K562 (cell line): ENCODE measurements around the gene ZNF213. TPM values are rescaled to one million over a fixed set of nuclear protein-coding genes. Genes with fewer than 3 reads are reported as not detected.

ENCODE experiments used
- ATAC-seq: fragments of 200-7000 bp; cut with Tn5 transposase; 3 replicates; pipeline ENCODE4 v1.9.1; 2020; ENCODE audit warnings: moderate library complexity
- BruUV-seq: library from RNA; stranded (reverse); fragments of 400-500 nt; replicated peaks from 2 replicates; lab custom pipeline; 2021; lab: Mats Ljungman, UMichigan
- CTCF ChIA-PET: fragments of 300-600 bp; formaldehyde crosslinking; extraction: SDS; loops from one replicate; lab custom pipeline; 2021; ENCODE audit warnings: low intra/inter-chr PET ratio; lab: Yijun Ruan, JAX
- POLR2A ChIA-PET: fragments of 300-600, 350-650 bp; sonication (Branson Sonifier 250); formaldehyde crosslinking; extraction: SDS; loops from one replicate; lab custom pipeline; 2021; ENCODE audit warnings: antibody characterized with exemption, inconsistent platforms; lab: Yijun Ruan, JAX
- DNase-seq, 4 experiments: peaks; one replicate each; pipeline versions ENCODE4 v3.0.0 to v3.0.0-alpha.2; 2011 to 2018; ENCODE audit warnings: low spot score in 3 of 4, mixed read lengths in 3 of 4; ENCODE audit errors: extremely low read depth in 1 of 4
- FAIRE-seq: peaks from 2 replicates; lab custom pipeline; 2011; peaks lifted over from hg19 to GRCh38; lab: Jason Lieb, UNC
- H2AFZ ChIP-seq: 2 replicates; pipeline ENCODE4 v1.6.0; 2011; ENCODE audit warnings: low read depth, low read length, control low read depth, inconsistent platforms
- H3K27ac ChIP-seq: fragments of 200-600 bp; 3 replicates; pipeline ENCODE4 v1.8.0; 2011; ENCODE audit warnings: low read depth, mild to moderate bottlenecking, control low read depth, inconsistent platforms, low read length, moderate library complexity, mixed read lengths; ENCODE audit errors: extremely low read depth
- H3K27me3 ChIP-seq, 2 experiments: fragments of 300-600 bp in 1 of 2; 2 replicates in 1 of 2; 3 replicates in 1 of 2; pipeline versions ENCODE4 v1.6.0 to v1.8.0; 2011; ENCODE audit warnings: inconsistent platforms in 2 of 2, low read length in 2 of 2, mild to moderate bottlenecking in 1 of 2, mixed read lengths in 1 of 2, moderate library complexity in 1 of 2; ENCODE audit not compliant: control insufficient read depth in 2 of 2, insufficient read depth in 2 of 2
- H3K36me3 ChIP-seq: fragments of 300-600 bp; 3 replicates; pipeline ENCODE4 v1.8.0; 2011; ENCODE audit warnings: mild to moderate bottlenecking, low read length, inconsistent platforms; ENCODE audit not compliant: control insufficient read depth, insufficient read depth
- H3K4me1 ChIP-seq, 2 experiments: fragments of 200-600 bp in 1 of 2; replicated peaks in 1 of 2; 2 replicates in 1 of 2; 3 replicates in 1 of 2; pipeline versions ENCODE4 v1.5.1 to v1.8.0; 2011; ENCODE audit warnings: inconsistent platforms in 2 of 2, low read length in 2 of 2, mild to moderate bottlenecking in 1 of 2, mixed read lengths in 1 of 2, moderate library complexity in 1 of 2; ENCODE audit not compliant: control insufficient read depth in 2 of 2, insufficient read depth in 2 of 2
- H3K4me2 ChIP-seq: 2 replicates; pipeline ENCODE4 v1.6.1; 2011; ENCODE audit warnings: low read length, control low read depth, inconsistent platforms, mixed read lengths; ENCODE audit not compliant: insufficient read depth
- H3K4me3 ChIP-seq: fragments of 200-600 bp; sonication (generic), shearing (Covaris generic); 2 replicates; pipeline ENCODE4 v1.5.1; 2016; ENCODE audit warnings: control low read depth, inconsistent platforms
- H3K79me2 ChIP-seq: fragments of 200-600 bp; 3 replicates; pipeline ENCODE4 v1.8.0; 2011; ENCODE audit warnings: low read length, inconsistent platforms; ENCODE audit not compliant: control insufficient read depth, insufficient read depth
- H3K9ac ChIP-seq, 2 experiments: 2 replicates each; pipeline versions ENCODE4 v1.6.0 to v1.6.1; 2011; ENCODE audit warnings: low read depth in 2 of 2, low read length in 2 of 2, control low read depth in 1 of 2, inconsistent platforms in 1 of 2, mild to moderate bottlenecking in 1 of 2, mixed read lengths in 1 of 2; ENCODE audit not compliant: insufficient read depth in 1 of 2
- H3K9me1 ChIP-seq: one replicate; pipeline ENCODE4 v1.6.0; 2011; ENCODE audit warnings: inconsistent platforms, mild to moderate bottlenecking, low read length, moderate library complexity; ENCODE audit not compliant: control insufficient read depth, insufficient read depth
- H3K9me3 ChIP-seq: replicated peaks from 2 replicates; pipeline ENCODE4 v1.5.1; 2011; ENCODE audit warnings: low read depth, low read length, inconsistent platforms; ENCODE audit not compliant: control insufficient read depth, insufficient read depth
- H4K20me1 ChIP-seq: replicated peaks from 2 replicates; pipeline ENCODE4 v1.6.1; 2011; ENCODE audit warnings: low read length, inconsistent platforms, mixed read lengths; ENCODE audit not compliant: control insufficient read depth, insufficient read depth
- ELK3 ChIP-seq: fragments of 450-650 bp; formaldehyde crosslinking; IDR thresholded peaks from 2 replicates; pipeline ENCODE4 v1.4.0; 2020; ENCODE audit warnings: mild to moderate bottlenecking
- FOXO4 ChIP-seq: fragments of 450-650 bp; formaldehyde crosslinking; IDR thresholded peaks from 2 replicates; pipeline ENCODE4 v1.4.0; 2020; ENCODE audit warnings: mild to moderate bottlenecking, moderate library complexity
- IRF2 ChIP-seq: sonication (generic); formaldehyde crosslinking; IDR thresholded peaks from 2 replicates; pipeline ENCODE4 v1.8.1; 2022; ENCODE audit warnings: mild to moderate bottlenecking, missing genetic modification reagents
- MAZ ChIP-seq, 2 experiments: fragments of 450-650 bp in 1 of 2; sonication (generic) in 1 of 2; formaldehyde crosslinking; IDR thresholded peaks in 1 of 2; conservative IDR thresholded peaks in 1 of 2; 2 replicates each; pipeline versions ENCODE4 v1.4.0 to v1.5.0; 2020; ENCODE audit warnings: mild to moderate bottlenecking in 1 of 2, missing genetic modification reagents in 1 of 2
- NUFIP1 ChIP-seq: fragments of 450-650 bp; IDR thresholded peaks from 2 replicates; pipeline ENCODE4 v1.6.1; 2018; ENCODE audit not compliant: partially characterized antibody
- RB1 ChIP-seq: fragments of 450-650 bp; IDR thresholded peaks from 2 replicates; pipeline ENCODE4 v1.6.1; 2017; ENCODE audit warnings: low read depth, mild to moderate bottlenecking
- STAT5A ChIP-seq: IDR thresholded peaks from 2 replicates; pipeline ENCODE4 v1.6.1; 2012; ENCODE audit warnings: low read length, inconsistent platforms, borderline replicate concordance
- TFAP4 ChIP-seq: sonication (generic); formaldehyde crosslinking; IDR thresholded peaks from 2 replicates; pipeline ENCODE4 v1.8.0; 2022; ENCODE audit warnings: missing genetic modification reagents, mild to moderate bottlenecking, moderate library complexity, borderline replicate concordance
- WGBS: fragments of 100-300 bp; shearing (Covaris generic); methylation state at CpG from one replicate; pipeline ENCODE4 v1.1.6; 2016; ENCODE audit warnings: low coverage, mixed read lengths; ENCODE audit not compliant: insufficient coverage; ENCODE audit errors: missing lambda C conversion rate; 5-methylcytosine and 5-hydroxymethylcytosine counted together
- in situ Hi-C: fragments of 300-500 bp; cut with MboI; formaldehyde crosslinking; loops from 4 replicates; pipeline ENCODE4 v1.15.0; 2018; ENCODE audit warnings: inconsistent platforms, mixed read lengths
- intact Hi-C: fragments of 100-400 bp; cut with micrococcal nuclease; formaldehyde crosslinking; loops from 2 replicates; pipeline ENCODE4 v1.14.2; 2022
- polyA plus RNA-seq, 8 experiments: library from polyadenylated mRNA; depleted of rRNA in 4 of 8; stranded (reverse) in 5 of 8; unstranded in 3 of 8; fragments of >200 nt; fragmentation: Nextera tagmentation in 2 of 8; fragmentation: Illumina TruSeq in 1 of 8; extraction: Ambion mirVana in 2 of 8; extraction: Trizol in 1 of 8; gene quantifications; 2 replicates each; pipeline versions ENCODE4 v1.2.1 to v1.2.3, GENCODE V29; 2011 to 2014; ENCODE audit warnings: inconsistent platforms in 1 of 8, missing spikeins in 1 of 8
- total RNA-seq, 7 experiments: library from RNA; depleted of rRNA in 6 of 7; stranded (reverse); fragments of >200 nt in 6 of 7; fragmentation: Illumina TruSeq in 2 of 7; extraction: Trizol in 2 of 7; gene quantifications; 2 replicates each; pipeline versions ENCODE4 v1.2.1 to v1.2.3, GENCODE V29; 2011 to 2021; ENCODE audit warnings: low replicate concordance in 1 of 7
- TF ChIP-seq, protein P1 (sequence below): fragments of 250-450 bp; sonication (Bioruptor Pico); IDR thresholded peaks from 2 replicates; pipeline ENCODE4 v1.8.0; 2021; ENCODE audit warnings: borderline replicate concordance, mild to moderate bottlenecking, moderate library complexity; ENCODE audit not compliant: poor library complexity, severe bottlenecking
- TF ChIP-seq, protein P2 (sequence below), 3 experiments: IDR thresholded peaks in 2 of 3; conservative IDR thresholded peaks in 1 of 3; 2 replicates each; pipeline ENCODE4 v1.5.1; 2011 to 2012; ENCODE audit warnings: low read length in 3 of 3, mild to moderate bottlenecking in 3 of 3, control low read depth in 2 of 3, improper control_type of control experiment in 1 of 3, inconsistent platforms in 1 of 3, low read depth in 1 of 3, mixed read lengths in 1 of 3, moderate library complexity in 1 of 3; ENCODE audit not compliant: insufficient read depth in 2 of 3

Gene ZNF213
- total and polyA plus RNA-seq, 9 of the 15 experiments (the other 6 are each of a cell fraction or from before 2014, with no cell fraction given), result 0.49 to 10.0 (median 1.8) TPM

DNA sequence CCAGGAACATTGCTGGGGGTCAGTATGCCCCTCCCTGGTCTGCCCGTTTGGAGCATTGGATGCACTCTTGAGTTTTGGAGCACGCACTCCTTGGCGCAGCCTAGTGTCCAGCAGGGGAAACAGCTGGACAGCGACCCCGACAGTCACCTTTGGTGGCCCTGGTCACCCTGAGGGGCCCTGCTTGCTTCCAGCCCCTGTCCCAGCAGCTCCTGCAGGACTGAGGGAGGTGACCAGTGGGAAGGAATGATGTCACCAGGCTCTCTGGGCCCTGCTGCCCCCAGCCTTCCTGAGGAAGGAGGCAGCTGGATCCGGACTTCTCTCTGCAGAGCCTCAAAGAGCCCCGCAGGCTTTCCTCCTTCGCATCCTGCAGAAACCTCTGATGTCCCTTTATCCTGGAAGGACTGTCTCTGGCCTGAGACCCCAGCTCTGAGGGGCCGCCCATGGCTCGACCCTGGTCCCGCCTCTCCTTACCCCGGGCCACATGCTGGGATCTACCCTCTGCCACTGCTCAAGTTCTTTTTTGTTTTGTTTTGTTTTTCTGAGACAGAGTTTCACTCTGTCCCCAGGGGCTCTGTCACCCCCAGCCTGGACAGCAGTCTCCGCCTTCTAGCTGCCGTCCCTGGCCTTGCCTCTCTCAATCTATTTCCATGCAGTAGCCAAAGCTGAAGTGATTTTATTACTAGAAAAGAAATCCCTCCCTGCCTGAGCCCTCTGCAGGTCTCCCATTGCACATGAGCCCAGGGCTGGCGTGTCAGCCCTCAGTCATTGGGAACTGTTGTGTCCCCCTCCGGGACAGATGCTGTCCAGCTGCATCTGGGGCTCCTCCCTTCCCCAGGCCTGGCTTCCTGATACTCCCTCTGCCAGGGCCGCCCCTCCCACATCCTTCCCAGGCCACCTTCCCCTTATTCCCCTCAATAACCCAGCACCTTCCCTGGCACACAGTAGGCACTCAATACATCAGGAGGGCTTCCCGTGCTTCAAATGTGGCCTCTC lies 47.3 kb upstream of the ZNF213 start:
- Histone ChIP-seq H3K79me2 (no peaks in the 10 kb centered on the region), H2AFZ (peak overlapping the region; percentile 82), H3K9ac (peak overlapping the region in 1 of 2 experiments; percentile 84; a peak in 2 of 4 replicates), H3K4me1 (peaks cover 19 to 61% of the 10 kb centered on the region in 2 experiments), H3K9me3 (no peaks in the 10 kb centered on the region), H3K4me3 (no peak overlapping the region), H3K27ac (no peak overlapping the region), H3K27me3 (peaks cover 2 to 22% of the 10 kb centered on the region in 2 experiments; a peak in 3 of 5 replicates), H3K9me1 (no peaks in the 10 kb centered on the region), H4K20me1 (no peaks in the 10 kb centered on the region), H3K36me3 (no peaks in the 10 kb centered on the region), H3K4me2 (0 out of 2 replicates have a peak overlapping the region, but pooled peaks have one; percentile 7)
- CTCF ChIA-PET, result no interaction called here
- in situ Hi-C loops, result no loop called here
- FAIRE-seq (no peak), ATAC-seq (peak; percentile 92), DNase-seq (peak; percentile 38 to 54 (median 50))
- 44% methylated on average over 15 of the region's 18 CpGs for WGBS
- intact Hi-C loops, result loop anchor here (1.0 kb wide), 1 partner anchor 28 kb away; no protein-coding TSS in a partner anchor
- BruUV-seq, result no TSS peak
- POLR2A ChIA-PET, result interaction anchor here (0.7 to 1.1 kb wide), 3 partner anchors 11 to 42 kb away, joined by 3 to 5 read pairs (median 4); no protein-coding TSS in a partner anchor
- TF ChIP-seq ELK3 (CRISPR knock-in tag) (no peak), FOXO4 (CRISPR knock-in tag) (no peak), RB1 (peak; percentile 30; the same call in 1 of the 2 replicates), TFAP4 (CRISPR knock-in tag) (peak; percentile 69; the same call in 1 of the 2 replicates), STAT5A (no peak), NUFIP1 (no peak), MAZ (CRISPR knock-in tag; conservative IDR thresholded peaks at IDR 0.05 in 1 of 2, IDR thresholded peaks at IDR 0.05 in 1 of 2) (peak in 1 of 2 experiments; percentile 22; a peak in 1 of 4 replicates), IRF2 (CRISPR knock-in tag) (no peak)
- TF ChIP-seq, protein P1, sequence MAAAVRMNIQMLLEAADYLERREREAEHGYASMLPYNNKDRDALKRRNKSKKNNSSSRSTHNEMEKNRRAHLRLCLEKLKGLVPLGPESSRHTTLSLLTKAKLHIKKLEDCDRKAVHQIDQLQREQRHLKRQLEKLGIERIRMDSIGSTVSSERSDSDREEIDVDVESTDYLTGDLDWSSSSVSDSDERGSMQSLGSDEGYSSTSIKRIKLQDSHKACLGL (CRISPR knock-in tag), result no peak
- TF ChIP-seq, protein P2, sequence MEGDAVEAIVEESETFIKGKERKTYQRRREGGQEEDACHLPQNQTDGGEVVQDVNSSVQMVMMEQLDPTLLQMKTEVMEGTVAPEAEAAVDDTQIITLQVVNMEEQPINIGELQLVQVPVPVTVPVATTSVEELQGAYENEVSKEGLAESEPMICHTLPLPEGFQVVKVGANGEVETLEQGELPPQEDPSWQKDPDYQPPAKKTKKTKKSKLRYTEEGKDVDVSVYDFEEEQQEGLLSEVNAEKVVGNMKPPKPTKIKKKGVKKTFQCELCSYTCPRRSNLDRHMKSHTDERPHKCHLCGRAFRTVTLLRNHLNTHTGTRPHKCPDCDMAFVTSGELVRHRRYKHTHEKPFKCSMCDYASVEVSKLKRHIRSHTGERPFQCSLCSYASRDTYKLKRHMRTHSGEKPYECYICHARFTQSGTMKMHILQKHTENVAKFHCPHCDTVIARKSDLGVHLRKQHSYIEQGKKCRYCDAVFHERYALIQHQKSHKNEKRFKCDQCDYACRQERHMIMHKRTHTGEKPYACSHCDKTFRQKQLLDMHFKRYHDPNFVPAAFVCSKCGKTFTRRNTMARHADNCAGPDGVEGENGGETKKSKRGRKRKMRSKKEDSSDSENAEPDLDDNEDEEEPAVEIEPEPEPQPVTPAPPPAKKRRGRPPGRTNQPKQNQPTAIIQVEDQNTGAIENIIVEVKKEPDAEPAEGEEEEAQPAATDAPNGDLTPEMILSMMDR (IDR thresholded peaks at IDR 0.05 in 2 of 3, conservative IDR thresholded peaks at IDR 0.05 in 1 of 3; ENCODE audit: insufficient read depth in 2 of 3, low read depth in 1 of 3, low read length in 3 of 3), result peak; percentile 70 to 76 (median 72)
